NCI-H1048 (cell line): Measurements from ENCODE around the gene BPIFB1.

Experiments used
- DNase-seq: peaks from one replicate; lab custom pipeline; 2025; lab: John Stamatoyannopoulos, UW

BPIFB1 gene

GRCh38 chr20:33282991-33283555 is at the start of gene BPIFB1:
Gene BPIFB1, plus strand, starts transcription at chr20:33283214. Its CDS starts 2,860 bp downstream, at chr20:33286074.
- no peak for DNase-seq

GRCh38 chr20:33234050-33234449 is 49.0 kb upstream of the BPIFB1 start:
- DNase-seq = no peak

- DNase-seq = no peak
These were observed 47.3 kb upstream of the BPIFB1 start, which contains the start of gene BPIFA1 for GRCh38 chr20:33235696-33236095. Gene BPIFA1, plus strand, starts transcription at chr20:33235996. Its CDS starts 1,716 bp downstream, at chr20:33237712.

GRCh38 chr20:33236351-33236750 is 46.7 kb upstream of the BPIFB1 start:
- no peak for DNase-seq

GRCh38 chr20:33237989-33238388 is 45.0 kb upstream of the BPIFB1 start:
- no peak for DNase-seq

DNA sequence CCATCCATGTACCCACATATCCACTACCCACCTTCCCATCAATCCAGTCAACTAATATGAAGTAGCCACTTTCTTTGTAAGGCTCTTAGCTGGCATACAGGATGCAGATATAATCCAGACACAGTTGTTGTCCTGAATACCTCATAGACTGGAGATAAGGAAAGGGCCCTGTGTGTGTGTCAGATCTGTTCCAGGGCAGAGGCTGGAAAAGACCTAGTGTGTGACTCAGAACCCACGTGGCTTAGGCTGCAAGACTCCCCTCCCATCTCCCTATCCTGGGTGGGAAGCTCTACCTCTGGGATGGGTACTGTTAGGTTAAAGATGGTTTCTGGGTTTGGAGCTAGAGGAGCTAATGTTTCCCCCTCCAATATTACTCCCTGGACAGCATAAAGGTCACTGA is 43.6 kb upstream of the BPIFB1 start:
- DNase-seq = no peak

GRCh38 chr20:33239979-33240736 is 42.9 kb upstream of the BPIFB1 start:
- no peak for DNase-seq

DNA sequence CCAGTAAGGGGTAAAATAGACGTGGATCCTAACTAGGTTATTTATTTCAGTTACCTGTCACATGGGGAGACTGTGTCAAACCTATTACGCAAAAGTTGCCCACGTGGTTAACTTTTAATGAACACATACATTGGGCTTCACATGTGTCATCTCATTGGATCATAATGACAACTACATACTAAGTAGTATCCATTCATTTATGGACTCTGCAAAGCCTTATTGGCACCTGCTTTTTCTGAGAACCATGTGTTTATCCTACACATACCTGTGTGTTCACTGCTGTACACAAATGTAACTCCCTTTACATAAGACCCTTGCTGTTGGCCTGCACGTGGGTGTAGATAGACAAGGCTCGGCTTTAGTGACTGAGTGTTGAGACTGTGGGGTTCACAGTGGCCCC is 42.1 kb upstream of the BPIFB1 start:
- no peak for DNase-seq

GRCh38 chr20:33242319-33243100 is 40.5 kb upstream of the BPIFB1 start:
- no peak for DNase-seq

GRCh38 chr20:33246077-33246476 is 36.9 kb upstream of the BPIFB1 start:
- no peak for DNase-seq

DNA sequence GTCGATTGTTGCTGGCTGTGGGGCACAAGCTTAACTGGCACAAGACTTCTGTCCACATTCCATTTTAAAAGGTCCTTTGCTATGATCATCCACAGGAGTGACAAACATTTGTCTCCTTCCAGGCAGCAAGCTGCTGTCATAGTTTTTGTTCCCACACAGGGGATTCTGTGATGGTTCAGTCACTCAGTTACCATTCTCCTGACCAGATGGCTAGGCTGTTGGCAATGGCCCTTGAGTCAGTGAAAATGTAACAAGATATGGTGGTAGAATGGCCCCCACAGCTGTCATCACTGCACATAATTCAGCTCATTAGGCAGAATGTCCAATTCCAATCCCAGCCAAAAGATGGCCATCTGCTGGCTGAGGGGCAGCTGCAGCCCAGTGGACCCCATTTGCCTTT is 33.6 kb upstream of the BPIFB1 start:
- DNase-seq = no peak

- no peak for DNase-seq
These were observed 32.3 kb upstream of the BPIFB1 start for GRCh38 chr20:33250666-33251065.

DNA sequence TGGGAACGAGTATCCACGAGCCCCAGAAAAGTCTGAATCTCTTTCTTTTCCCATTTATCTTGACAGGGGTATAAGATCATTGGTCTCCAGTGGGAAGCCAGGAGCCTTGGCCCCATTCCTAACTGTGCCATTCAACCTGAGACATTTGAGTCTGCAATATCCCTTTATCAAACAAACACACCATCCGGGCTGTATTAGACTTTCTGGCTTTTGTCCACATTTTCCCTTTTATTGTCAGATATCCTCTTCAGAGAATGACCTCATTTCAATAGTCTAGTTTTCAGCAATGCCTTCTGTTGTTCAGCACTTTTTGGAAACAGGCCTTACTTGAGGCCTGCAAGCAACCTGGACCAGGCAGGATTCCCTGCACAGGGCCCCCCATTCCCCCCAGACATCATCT is 31.5 kb upstream of the BPIFB1 start:
- no peak for DNase-seq

- DNase-seq = no peak
These were observed 30.6 kb upstream of the BPIFB1 start for GRCh38 chr20:33252460-33252859.

DNA sequence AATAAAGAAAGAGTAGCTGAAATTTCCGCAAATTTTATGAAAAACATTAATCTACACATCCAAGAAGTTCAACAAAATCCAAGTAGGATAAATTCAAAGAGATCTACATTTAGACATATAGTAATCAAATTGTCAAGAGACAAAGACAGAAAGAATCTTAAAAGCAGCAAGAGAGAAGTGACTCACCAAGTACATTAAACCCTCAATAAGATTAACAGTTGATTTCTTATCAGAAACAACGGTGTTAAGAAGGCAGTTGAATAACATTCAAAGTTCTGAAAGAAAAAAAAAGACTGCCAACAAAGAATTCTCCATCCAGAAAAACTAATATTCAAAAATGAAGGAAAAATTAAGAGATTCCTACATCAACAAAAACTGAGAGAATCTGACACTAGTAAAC is 28.0 kb upstream of the BPIFB1 start:
- DNase-seq = no peak

DNA sequence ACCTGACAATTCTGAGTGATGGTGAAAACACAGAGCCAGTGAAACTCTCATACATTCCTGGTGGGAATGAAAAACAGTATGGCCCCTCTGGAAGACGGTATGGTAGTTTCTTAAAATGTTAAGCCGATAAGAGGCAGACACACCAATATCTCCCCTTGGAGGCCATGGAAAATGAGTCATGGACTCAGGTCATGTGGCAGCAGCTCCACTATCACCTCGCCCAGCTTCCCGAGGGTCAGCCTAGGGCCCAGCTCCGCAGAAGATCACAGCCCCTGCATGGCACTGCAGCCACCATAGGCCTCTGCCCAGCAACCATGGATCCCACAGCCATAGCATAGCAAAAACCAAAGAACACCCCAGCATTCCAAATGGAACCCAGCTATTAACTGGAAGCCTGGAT is 25.8 kb upstream of the BPIFB1 start:
- no peak for DNase-seq

GRCh38 chr20:33259371-33259770 is 23.6 kb upstream of the BPIFB1 start:
- DNase-seq = no peak

GRCh38 chr20:33261465-33261864 is 21.5 kb upstream of the BPIFB1 start:
- no peak for DNase-seq

GRCh38 chr20:33262658-33263065 is 20.4 kb upstream of the BPIFB1 start:
- DNase-seq = no peak

GRCh38 chr20:33263784-33264183 is 19.2 kb upstream of the BPIFB1 start:
- no peak for DNase-seq

GRCh38 chr20:33267701-33268100 is 15.3 kb upstream of the BPIFB1 start:
- DNase-seq = no peak

GRCh38 chr20:33272155-33272873 is 10.7 kb upstream of the BPIFB1 start:
- DNase-seq = no peak
